ENCODE results near the gene METTL6. TPM values are rescaled to one million over a fixed set of nuclear protein-coding genes. Genes with fewer than 3 reads are reported as not detected.

The METTL6 gene
- total and polyA plus RNA-seq, 10 of the 15 experiments (the other 5 are each of a cell fraction or from before 2014, with no cell fraction given): 13.8 to 29.6 (median 20.8) TPM

- H3K4me3 ChIP-seq: no peak overlapping the region
- no peak overlapping the region for H3K9ac ChIP-seq (ENCODE audit: control insufficient read depth, insufficient read depth, low read length)
- H3K27me3 ChIP-seq (replicated peaks in 1 of 2; ENCODE audit: control insufficient read depth in 2 of 2, insufficient read depth in 2 of 2, low read length in 1 of 2): no peaks in the 10 kb centered on the region
- intact Hi-C loops (cut with micrococcal nuclease; ENCODE audit: unreplicated experiment): no loop called here
- ChIA-PET POLR2A (interaction anchor here (0.6 kb wide), 1 partner anchor 117 kb away, joined by 3 read pairs; no protein-coding TSS in a partner anchor), RAD21 (ENCODE audit: unreplicated experiment) (interaction anchor here (0.7 kb wide), 1 partner anchor 21 kb away, joined by 3 read pairs; no protein-coding TSS in a partner anchor), CTCF (interaction anchor here (0.8 kb wide), 2 partner anchors 14 to 183 kb away, joined by 3 read pairs; no protein-coding TSS in a partner anchor), SMC1A (ENCODE audit: uncharacterized antibody, unreplicated experiment) (interaction anchor here (1.1 kb wide), 1 partner anchor 19 kb away, joined by 3 read pairs; no protein-coding TSS in a partner anchor)
- no peak for FAIRE-seq
- H3K4me2 ChIP-seq (ENCODE audit: control insufficient read depth, insufficient read depth): no peak overlapping the region
- TF ChIP-seq CBX5 (IDR thresholded peaks at IDR 0.05; ENCODE audit: low read depth) (no peak), NR2C1 (IDR thresholded peaks at IDR 0.05) (no peak), MYB (IDR thresholded peaks at IDR 0.05; ENCODE audit: borderline replicate concordance, low read depth, low read length) (no peak), MEF2A (IDR thresholded peaks at IDR 0.05; ENCODE audit: insufficient read depth, low read depth, low read length) (no peak), PRDM15 (CRISPR knock-in tag; IDR thresholded peaks at IDR 0.05) (no peak), NFXL1 (IDR thresholded peaks at IDR 0.05; ENCODE audit: borderline replicate concordance) (no peak), TCF12 (IDR thresholded peaks at IDR 0.05; ENCODE audit: low read depth, low read length) (no peak), TCF3 (IDR thresholded peaks at IDR 0.05; ENCODE audit: borderline replicate concordance, insufficient read depth, low read depth, low read length) (no peak), WRNIP1 (IDR thresholded peaks at IDR 0.05; ENCODE audit: borderline replicate concordance, low read depth, low read length) (no peak), CREB1 (IDR thresholded peaks at IDR 0.05; ENCODE audit: low read depth) (no peak), ZBTB11 (CRISPR knock-in tag; IDR thresholded peaks at IDR 0.05) (no peak), ZNF622 (IDR thresholded peaks at IDR 0.05) (no peak), RB1 (IDR thresholded peaks at IDR 0.05; ENCODE audit: borderline replicate concordance) (no peak), IRF4 (IDR thresholded peaks at IDR 0.05; ENCODE audit: low read depth, low read length) (no peak), PML (IDR thresholded peaks at IDR 0.05; ENCODE audit: low read length) (no peak)
- no peak for DNase-seq (ENCODE audit: low read depth, low spot score)
- in situ Hi-C loops (cut with MboI): no loop called here
- no peaks in the 10 kb centered on the region for H3K9me3 ChIP-seq (replicated peaks; ENCODE audit: control insufficient read depth, insufficient read depth, low read length)
- H3K27ac ChIP-seq (ENCODE audit: control insufficient read depth, insufficient read depth): no peak overlapping the region
- ATAC-seq: no peak
- WGBS (ENCODE audit: insufficient coverage, insufficient replicate concordance, low lambda C conversion rate, missing lambda C conversion rate): 75% methylated on average over 12 of the region's 12 CpGs
- no peak overlapping the region for H2AFZ ChIP-seq (ENCODE audit: control insufficient read depth, low read depth, low read length)
- H3K36me3 ChIP-seq (ENCODE audit: control insufficient read depth in 2 of 2, insufficient read depth in 2 of 2, low read length in 1 of 2): no peaks in the 10 kb centered on the region; a peak in 1 of 4 replicates
- H3K4me1 ChIP-seq (ENCODE audit: control insufficient read depth, insufficient read depth, low read length): no peaks in the 10 kb centered on the region
- no peaks in the 10 kb centered on the region for H4K20me1 ChIP-seq (ENCODE audit: control insufficient read depth, insufficient read depth)
- no TSS peak for BruUV-seq (replicated peaks)
- H3K79me2 ChIP-seq (ENCODE audit: control insufficient read depth, insufficient read depth, low read length): no peaks in the 10 kb centered on the region
These were observed 23.3 kb upstream of the METTL6 start for GRCh38 chr3:15450438-15451215.
